ENCODE results near the gene SLIT1.

The SLIT1 gene

DNA sequence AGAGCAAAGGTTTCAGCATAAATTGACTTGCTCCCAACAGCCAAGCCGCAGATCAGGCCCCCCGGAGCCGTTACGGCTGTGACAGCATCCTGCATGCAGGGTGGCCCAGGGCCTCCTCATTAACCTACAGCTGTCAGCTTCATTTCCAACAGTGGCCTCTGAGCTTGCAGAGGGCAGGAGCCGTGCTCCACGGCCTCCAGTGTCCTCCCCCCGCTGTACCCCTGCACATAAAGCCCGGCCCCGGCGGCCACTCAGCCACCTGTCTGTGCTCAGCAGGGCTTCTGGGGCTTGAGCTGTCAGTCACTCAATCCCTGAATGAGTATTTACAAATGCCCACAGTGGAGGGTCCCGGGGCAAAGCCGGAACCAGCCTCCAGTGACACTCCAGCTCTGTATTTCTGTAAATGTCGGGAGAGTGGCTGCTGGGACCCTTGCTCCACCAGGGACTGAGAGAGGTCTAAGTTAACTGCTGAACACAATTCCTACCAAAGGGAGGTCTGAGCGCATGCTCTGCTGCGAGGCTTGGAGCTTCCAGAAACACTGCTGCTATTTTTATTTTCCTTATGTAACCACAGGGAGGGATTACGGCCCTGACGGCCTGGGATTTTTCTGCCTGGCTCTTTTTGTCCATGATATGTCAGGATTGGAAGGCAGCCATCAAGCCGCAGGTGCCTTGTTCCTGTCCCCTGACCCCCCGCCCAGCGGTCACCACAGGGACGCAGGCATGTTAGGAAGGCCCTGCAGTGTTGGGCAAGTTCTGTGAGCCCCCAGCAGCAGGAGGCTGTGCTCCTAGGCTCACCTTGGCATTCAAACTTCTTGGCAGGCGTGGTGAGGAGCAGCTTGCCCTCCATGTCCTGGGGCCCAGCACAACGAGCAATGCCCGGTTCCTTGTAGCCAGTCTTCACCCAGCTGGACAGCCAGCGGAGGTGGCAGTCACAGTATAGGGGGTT is 165.0 kb downstream of the SLIT1 start:
- no peak overlapping the region for H3K4me3 ChIP-seq (ENCODE audit: low read depth, low read length)
- in situ Hi-C loops (cut with HindIII; ENCODE audit: low sequenced_read_pairs): no loop called here
- DNase-seq (ENCODE audit: low read depth): no peak
- TF ChIP-seq, protein P1, sequence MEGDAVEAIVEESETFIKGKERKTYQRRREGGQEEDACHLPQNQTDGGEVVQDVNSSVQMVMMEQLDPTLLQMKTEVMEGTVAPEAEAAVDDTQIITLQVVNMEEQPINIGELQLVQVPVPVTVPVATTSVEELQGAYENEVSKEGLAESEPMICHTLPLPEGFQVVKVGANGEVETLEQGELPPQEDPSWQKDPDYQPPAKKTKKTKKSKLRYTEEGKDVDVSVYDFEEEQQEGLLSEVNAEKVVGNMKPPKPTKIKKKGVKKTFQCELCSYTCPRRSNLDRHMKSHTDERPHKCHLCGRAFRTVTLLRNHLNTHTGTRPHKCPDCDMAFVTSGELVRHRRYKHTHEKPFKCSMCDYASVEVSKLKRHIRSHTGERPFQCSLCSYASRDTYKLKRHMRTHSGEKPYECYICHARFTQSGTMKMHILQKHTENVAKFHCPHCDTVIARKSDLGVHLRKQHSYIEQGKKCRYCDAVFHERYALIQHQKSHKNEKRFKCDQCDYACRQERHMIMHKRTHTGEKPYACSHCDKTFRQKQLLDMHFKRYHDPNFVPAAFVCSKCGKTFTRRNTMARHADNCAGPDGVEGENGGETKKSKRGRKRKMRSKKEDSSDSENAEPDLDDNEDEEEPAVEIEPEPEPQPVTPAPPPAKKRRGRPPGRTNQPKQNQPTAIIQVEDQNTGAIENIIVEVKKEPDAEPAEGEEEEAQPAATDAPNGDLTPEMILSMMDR (IDR thresholded peaks at IDR 0.05; ENCODE audit: low read depth, low read length, missing control alignments): no peak

DNA sequence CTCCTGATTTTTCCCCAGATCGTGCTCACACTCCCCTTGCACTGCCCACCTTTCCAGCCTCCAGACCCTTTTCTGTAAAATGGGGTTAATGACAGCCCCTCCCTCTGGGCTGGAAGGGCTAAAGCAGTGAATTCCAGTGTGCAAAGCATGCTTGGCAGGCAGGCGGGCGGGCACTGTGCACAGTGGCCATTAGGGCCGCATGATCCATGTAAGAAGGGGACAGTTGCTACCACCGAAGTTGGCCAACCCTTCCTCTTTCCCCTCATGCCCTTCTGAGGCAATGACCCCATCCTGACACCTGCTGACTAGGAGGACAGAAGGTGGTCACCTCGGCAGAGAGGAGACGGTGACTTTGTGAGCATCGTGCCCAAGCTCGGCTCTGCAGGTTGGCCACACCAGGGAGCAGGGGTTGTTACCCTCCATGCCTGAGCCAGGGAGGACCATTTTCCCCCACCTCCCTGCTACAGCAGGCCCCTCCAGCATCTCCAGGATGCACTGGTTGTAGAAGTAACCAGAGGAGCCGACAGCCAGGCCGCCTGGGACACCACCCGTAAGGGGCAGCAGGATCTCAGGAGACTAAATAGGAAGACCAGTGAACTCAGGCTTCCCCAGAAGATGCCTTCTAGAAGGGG is 166.4 kb downstream of the SLIT1 start:
- in situ Hi-C loops (cut with HindIII; ENCODE audit: low sequenced_read_pairs): no loop called here
- TF ChIP-seq, protein P1 (IDR thresholded peaks at IDR 0.05; ENCODE audit: low read depth, low read length, missing control alignments): no peak
- no peak for DNase-seq (ENCODE audit: low read depth)
- H3K4me3 ChIP-seq (ENCODE audit: low read depth, low read length): no peak overlapping the region

DNA sequence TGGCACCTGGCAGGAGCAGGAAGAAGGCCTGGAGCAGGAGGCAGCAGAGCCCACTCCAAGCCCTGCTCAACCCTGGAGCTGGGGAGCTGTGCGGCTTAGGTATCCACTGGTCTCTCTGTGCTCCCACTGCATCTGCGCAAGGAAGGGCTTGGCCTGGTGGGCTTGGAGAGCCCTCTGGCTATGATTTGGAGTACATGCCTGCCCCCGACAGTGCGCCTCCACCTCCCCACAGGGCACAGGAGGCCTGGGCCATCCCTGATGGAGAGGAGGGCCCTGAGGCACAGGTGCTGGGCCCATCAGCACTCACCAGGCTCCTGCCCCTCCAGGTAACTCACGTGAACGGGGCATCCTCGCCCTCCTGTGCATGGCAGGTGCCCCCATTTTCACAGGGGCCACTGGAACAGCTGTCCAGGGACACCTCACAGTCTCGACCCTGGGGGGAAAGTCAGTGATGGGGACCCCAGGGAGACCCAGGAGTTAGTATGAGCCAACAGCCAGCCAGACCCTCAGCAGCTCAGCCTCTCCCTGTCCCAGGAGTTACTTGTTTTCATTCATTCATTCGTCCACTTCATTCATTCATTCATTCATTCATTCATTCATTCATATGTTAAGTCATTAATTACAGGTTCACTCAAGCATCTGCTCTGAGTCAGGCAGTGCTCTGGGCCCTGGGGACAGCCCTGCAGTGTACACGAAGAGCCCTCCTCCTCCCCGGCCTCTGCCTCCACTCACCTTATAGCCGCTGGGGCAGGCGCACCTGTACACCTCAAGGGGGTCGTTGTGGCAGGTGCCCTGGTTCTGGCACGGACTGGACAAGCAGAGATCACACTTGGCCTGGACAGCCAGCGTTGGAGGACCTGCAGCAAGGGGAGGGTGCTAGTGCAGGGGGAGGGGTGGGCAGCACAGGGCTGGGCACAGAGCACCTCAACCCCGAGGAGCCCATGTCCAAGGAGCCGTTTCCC is 167.2 kb downstream of the SLIT1 start:
- DNase-seq (ENCODE audit: low read depth): no peak
- no peak overlapping the region for H3K4me3 ChIP-seq (ENCODE audit: low read depth, low read length)
- TF ChIP-seq, protein P1 (IDR thresholded peaks at IDR 0.05; ENCODE audit: low read depth, low read length, missing control alignments): no peak
- in situ Hi-C loops (cut with HindIII; ENCODE audit: low sequenced_read_pairs): no loop called here

DNA sequence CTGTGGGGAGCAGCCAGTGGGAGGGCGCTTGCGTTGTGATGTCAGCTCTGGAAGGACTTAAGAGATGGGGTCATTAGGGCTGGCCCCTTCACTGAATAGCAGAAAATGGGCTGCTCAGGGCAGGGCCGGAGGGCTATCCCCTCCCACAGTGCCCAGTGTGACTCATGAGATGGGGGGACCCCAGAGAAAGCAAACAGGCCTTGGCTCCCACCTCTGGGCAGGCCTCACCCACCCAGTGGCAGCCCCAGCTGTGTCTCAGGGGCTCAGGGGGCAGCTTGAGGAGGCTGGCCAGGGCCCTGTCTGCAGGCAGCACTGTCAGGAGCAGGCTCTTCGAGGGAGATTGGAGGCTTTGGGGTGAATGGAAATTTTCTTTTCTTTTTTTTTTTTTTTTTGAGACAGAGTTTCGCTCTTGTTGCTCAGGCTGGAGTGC is 168.3 kb downstream of the SLIT1 start:
- TF ChIP-seq, protein P1 (IDR thresholded peaks at IDR 0.05; ENCODE audit: low read depth, low read length, missing control alignments): no peak
- H3K4me3 ChIP-seq (ENCODE audit: low read depth, low read length): no peak overlapping the region
- in situ Hi-C loops (cut with HindIII; ENCODE audit: low sequenced_read_pairs): no loop called here
- DNase-seq (ENCODE audit: low read depth): no peak

DNA sequence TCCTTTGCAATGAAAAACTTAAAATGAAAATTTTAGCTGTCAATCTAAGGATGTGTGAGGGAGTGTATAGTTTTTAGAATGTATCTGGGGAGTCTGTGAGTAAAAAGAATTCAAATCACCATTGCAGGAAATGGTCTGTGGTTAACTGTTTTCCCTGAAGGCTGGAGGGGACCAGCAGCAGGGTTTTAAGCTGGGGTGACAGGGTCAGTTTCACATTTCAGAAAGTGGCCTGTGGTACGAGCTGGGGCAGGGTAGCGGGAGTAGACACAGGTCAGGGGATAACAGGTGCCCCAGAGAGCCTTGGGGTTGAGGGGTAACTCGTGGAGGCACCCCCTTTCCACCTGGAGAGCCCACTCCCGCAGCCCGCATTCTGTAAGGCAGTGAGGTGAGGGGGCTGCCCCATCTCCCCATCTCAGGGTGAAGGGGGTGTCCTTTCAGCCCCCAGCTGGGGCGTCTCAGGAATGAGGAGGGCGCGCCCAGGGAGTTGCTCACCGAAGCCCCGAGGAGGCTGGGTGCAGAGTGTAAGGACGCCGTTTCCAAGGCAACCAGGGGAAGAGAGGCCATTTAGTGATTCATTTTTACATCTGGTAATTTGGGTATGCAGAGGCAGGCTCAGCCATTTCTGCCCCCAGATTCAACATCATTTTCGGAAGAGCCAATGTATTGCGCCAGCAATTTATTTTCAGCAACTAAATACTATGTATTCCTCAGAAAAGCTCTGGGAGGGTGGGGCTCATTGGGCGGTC is 168.9 kb downstream of the SLIT1 start:
- no peak for DNase-seq (ENCODE audit: low read depth)
- TF ChIP-seq, protein P1 (IDR thresholded peaks at IDR 0.05; ENCODE audit: low read depth, low read length, missing control alignments): no peak
- in situ Hi-C loops (cut with HindIII; ENCODE audit: low sequenced_read_pairs): no loop called here
- no peak overlapping the region for H3K4me3 ChIP-seq (ENCODE audit: low read depth, low read length)
